Stimulated activated naive CD4-positive, alpha-beta T cell (primary cell): Measurements from ENCODE around the gene CNGB1.
A peak's percentile ranks its signal among the peaks of the same experiment; 100 is the strongest.
"Not testable (repeated sequence)": the region's sequence is repeated elsewhere in the genome, so short reads cannot be mapped to it uniquely, and the experiment has no call there.

Source experiments
- DNase-seq, 6 experiments: peaks; one replicate each; lab custom pipeline; 2025; lab: John Stamatoyannopoulos, UW

Gene CNGB1

GRCh38 chr16:57970970-57971369 lies at the start of gene CNGB1:
Gene CNGB1 (minus strand): TSS chr16:57971128. CDS start chr16:57967286, 3,842 bp downstream.
- no peak for DNase-seq

GRCh38 chr16:58019866-58020538 lies 49.1 kb upstream of the CNGB1 start:
- DNase-seq: no peak

- DNase-seq: no peak
Observed at GRCh38 chr16:58018803-58019202, 47.9 kb upstream of the CNGB1 start.

- no peak for DNase-seq
Observed at GRCh38 chr16:58016840-58017446, 46.0 kb upstream of the CNGB1 start.

GRCh38 chr16:58013201-58013956 lies 42.5 kb upstream of the CNGB1 start:
- DNase-seq: no peak

GRCh38 chr16:58012481-58012880 lies 41.6 kb upstream of the CNGB1 start:
- DNase-seq: no peak

- no peak for DNase-seq
Observed at GRCh38 chr16:58011652-58012051, 40.7 kb upstream of the CNGB1 start.

GRCh38 chr16:58010886-58011285 lies 40.0 kb upstream of the CNGB1 start:
- DNase-seq: no peak

- no peak for DNase-seq
Observed at GRCh38 chr16:58009856-58010416, 39.0 kb upstream of the CNGB1 start.

GRCh38 chr16:58004736-58005135 lies 33.8 kb upstream of the CNGB1 start:
- DNase-seq: not testable (repeated sequence)

GRCh38 chr16:58002936-58003335 lies 32.0 kb upstream of the CNGB1 start:
- no peak for DNase-seq

- DNase-seq: no peak
Observed at GRCh38 chr16:58002416-58002800, 31.5 kb upstream of the CNGB1 start.

GRCh38 chr16:58001781-58002415 lies 31.0 kb upstream of the CNGB1 start:
- DNase-seq: no peak

- DNase-seq: peak; percentile 66 to 89 (median 80)
Observed at GRCh38 chr16:58000706-58001676, 30.1 kb upstream of the CNGB1 start, which contains the start of gene USB1. Gene USB1 (plus strand): TSS chr16:58001407. CDS start chr16:58001484, 77 bp downstream.

- peak in 3 of 6 experiments; percentile 21 to 69 (median 38) for DNase-seq
Observed at GRCh38 chr16:57999971-58000705, 29.2 kb upstream of the CNGB1 start, which contains the start of gene ZNF319. Gene ZNF319 (minus strand): TSS chr16:58000672. CDS start chr16:57998265, 2,407 bp downstream.

- DNase-seq: peak in 4 of 6 experiments; percentile 43 to 71 (median 52)
Observed at GRCh38 chr16:57999366-57999970, 28.5 kb upstream of the CNGB1 start.

- DNase-seq: no peak
Observed at GRCh38 chr16:57998992-57999365, 28.1 kb upstream of the CNGB1 start.

GRCh38 chr16:57998486-57998885 lies 27.6 kb upstream of the CNGB1 start:
- DNase-seq: peak in 5 of 6 experiments; percentile 8 to 48 (median 24)

- no peak for DNase-seq
Observed at GRCh38 chr16:57997528-57998265, 26.8 kb upstream of the CNGB1 start.
